Suprapubic skin (tissue), 4 donors: Measurements from ENCODE around the gene MMAB.

ENCODE experiments used
- POLR2A ChIP-seq, 2 donors: fragments of 450-650 bp; IDR thresholded peaks; one replicate each; pipeline ENCODE4 v1.6.1; 2017; ENCODE audit warnings: antibody characterized with exemption in 2 of 2, mild to moderate bottlenecking in 2 of 2, moderate library complexity in 2 of 2
- POLR2AphosphoS5 ChIP-seq, 3 donors: sonication (generic); formaldehyde crosslinking; IDR thresholded peaks; one replicate each; pipeline ENCODE4 v1.6.1; 2017; ENCODE audit warnings: antibody characterized with exemption in 3 of 3
- TF ChIP-seq, protein P1 (sequence below), 2 donors: fragments of 200-600 bp in 1 of 2; fragments of 450-650 bp in 1 of 2; sonication (generic) in 1 of 2; IDR thresholded peaks; one replicate each; pipeline ENCODE4 v1.5.1; 2016 to 2019; ENCODE audit warnings: antibody characterized with exemption in 2 of 2, mild to moderate bottlenecking in 1 of 2, moderate library complexity in 1 of 2

GRCh38 chr12:109549613-109550270 is 23.6 kb downstream of the MMAB start:
- TF ChIP-seq POLR2A (IDR thresholded peaks at IDR 0.05), result no peak
- TF ChIP-seq POLR2AphosphoS5 (IDR thresholded peaks at IDR 0.05), result no peak
- TF ChIP-seq, protein P1, sequence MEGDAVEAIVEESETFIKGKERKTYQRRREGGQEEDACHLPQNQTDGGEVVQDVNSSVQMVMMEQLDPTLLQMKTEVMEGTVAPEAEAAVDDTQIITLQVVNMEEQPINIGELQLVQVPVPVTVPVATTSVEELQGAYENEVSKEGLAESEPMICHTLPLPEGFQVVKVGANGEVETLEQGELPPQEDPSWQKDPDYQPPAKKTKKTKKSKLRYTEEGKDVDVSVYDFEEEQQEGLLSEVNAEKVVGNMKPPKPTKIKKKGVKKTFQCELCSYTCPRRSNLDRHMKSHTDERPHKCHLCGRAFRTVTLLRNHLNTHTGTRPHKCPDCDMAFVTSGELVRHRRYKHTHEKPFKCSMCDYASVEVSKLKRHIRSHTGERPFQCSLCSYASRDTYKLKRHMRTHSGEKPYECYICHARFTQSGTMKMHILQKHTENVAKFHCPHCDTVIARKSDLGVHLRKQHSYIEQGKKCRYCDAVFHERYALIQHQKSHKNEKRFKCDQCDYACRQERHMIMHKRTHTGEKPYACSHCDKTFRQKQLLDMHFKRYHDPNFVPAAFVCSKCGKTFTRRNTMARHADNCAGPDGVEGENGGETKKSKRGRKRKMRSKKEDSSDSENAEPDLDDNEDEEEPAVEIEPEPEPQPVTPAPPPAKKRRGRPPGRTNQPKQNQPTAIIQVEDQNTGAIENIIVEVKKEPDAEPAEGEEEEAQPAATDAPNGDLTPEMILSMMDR (IDR thresholded peaks at IDR 0.05), result no peak
